ENCODE measurements around the gene CCDC71. TPM values are rescaled to one million over a fixed set of nuclear protein-coding genes. Genes with fewer than 3 reads are reported as not detected.

The CCDC71 gene
- total and polyA plus RNA-seq, 9 of the 15 experiments (the other 6 are each of a cell fraction or from before 2014, with no cell fraction given), result 0.13 to 19.3 (median 14.3) TPM

GRCh38 chr3:49165771-49166751, at the start of gene CCDC71 (continued):
- TF ChIP-seq, protein P1, sequence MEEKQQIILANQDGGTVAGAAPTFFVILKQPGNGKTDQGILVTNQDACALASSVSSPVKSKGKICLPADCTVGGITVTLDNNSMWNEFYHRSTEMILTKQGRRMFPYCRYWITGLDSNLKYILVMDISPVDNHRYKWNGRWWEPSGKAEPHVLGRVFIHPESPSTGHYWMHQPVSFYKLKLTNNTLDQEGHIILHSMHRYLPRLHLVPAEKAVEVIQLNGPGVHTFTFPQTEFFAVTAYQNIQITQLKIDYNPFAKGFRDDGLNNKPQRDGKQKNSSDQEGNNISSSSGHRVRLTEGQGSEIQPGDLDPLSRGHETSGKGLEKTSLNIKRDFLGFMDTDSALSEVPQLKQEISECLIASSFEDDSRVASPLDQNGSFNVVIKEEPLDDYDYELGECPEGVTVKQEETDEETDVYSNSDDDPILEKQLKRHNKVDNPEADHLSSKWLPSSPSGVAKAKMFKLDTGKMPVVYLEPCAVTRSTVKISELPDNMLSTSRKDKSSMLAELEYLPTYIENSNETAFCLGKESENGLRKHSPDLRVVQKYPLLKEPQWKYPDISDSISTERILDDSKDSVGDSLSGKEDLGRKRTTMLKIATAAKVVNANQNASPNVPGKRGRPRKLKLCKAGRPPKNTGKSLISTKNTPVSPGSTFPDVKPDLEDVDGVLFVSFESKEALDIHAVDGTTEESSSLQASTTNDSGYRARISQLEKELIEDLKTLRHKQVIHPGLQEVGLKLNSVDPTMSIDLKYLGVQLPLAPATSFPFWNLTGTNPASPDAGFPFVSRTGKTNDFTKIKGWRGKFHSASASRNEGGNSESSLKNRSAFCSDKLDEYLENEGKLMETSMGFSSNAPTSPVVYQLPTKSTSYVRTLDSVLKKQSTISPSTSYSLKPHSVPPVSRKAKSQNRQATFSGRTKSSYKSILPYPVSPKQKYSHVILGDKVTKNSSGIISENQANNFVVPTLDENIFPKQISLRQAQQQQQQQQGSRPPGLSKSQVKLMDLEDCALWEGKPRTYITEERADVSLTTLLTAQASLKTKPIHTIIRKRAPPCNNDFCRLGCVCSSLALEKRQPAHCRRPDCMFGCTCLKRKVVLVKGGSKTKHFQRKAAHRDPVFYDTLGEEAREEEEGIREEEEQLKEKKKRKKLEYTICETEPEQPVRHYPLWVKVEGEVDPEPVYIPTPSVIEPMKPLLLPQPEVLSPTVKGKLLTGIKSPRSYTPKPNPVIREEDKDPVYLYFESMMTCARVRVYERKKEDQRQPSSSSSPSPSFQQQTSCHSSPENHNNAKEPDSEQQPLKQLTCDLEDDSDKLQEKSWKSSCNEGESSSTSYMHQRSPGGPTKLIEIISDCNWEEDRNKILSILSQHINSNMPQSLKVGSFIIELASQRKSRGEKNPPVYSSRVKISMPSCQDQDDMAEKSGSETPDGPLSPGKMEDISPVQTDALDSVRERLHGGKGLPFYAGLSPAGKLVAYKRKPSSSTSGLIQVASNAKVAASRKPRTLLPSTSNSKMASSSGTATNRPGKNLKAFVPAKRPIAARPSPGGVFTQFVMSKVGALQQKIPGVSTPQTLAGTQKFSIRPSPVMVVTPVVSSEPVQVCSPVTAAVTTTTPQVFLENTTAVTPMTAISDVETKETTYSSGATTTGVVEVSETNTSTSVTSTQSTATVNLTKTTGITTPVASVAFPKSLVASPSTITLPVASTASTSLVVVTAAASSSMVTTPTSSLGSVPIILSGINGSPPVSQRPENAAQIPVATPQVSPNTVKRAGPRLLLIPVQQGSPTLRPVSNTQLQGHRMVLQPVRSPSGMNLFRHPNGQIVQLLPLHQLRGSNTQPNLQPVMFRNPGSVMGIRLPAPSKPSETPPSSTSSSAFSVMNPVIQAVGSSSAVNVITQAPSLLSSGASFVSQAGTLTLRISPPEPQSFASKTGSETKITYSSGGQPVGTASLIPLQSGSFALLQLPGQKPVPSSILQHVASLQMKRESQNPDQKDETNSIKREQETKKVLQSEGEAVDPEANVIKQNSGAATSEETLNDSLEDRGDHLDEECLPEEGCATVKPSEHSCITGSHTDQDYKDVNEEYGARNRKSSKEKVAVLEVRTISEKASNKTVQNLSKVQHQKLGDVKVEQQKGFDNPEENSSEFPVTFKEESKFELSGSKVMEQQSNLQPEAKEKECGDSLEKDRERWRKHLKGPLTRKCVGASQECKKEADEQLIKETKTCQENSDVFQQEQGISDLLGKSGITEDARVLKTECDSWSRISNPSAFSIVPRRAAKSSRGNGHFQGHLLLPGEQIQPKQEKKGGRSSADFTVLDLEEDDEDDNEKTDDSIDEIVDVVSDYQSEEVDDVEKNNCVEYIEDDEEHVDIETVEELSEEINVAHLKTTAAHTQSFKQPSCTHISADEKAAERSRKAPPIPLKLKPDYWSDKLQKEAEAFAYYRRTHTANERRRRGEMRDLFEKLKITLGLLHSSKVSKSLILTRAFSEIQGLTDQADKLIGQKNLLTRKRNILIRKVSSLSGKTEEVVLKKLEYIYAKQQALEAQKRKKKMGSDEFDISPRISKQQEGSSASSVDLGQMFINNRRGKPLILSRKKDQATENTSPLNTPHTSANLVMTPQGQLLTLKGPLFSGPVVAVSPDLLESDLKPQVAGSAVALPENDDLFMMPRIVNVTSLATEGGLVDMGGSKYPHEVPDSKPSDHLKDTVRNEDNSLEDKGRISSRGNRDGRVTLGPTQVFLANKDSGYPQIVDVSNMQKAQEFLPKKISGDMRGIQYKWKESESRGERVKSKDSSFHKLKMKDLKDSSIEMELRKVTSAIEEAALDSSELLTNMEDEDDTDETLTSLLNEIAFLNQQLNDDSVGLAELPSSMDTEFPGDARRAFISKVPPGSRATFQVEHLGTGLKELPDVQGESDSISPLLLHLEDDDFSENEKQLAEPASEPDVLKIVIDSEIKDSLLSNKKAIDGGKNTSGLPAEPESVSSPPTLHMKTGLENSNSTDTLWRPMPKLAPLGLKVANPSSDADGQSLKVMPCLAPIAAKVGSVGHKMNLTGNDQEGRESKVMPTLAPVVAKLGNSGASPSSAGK (IDR thresholded peaks at IDR 0.05), result peak; percentile 52; the same call in 1 of the 2 replicates
- peak; percentile 81 for TF ChIP-seq TAF1 (IDR thresholded peaks at IDR 0.05; ENCODE audit: control insufficient read depth, extremely low read depth, insufficient read depth, low read length, severe bottlenecking)
- peak; percentile 58; the same call in 1 of the 2 replicates for TF ChIP-seq ZBTB9 (CRISPR knock-in tag; IDR thresholded peaks at IDR 0.05)
- TF ChIP-seq ZNF3 (CRISPR knock-in tag; IDR thresholded peaks at IDR 0.05), result no peak
- no peak for TF ChIP-seq GABPB2 (CRISPR knock-in tag; conservative IDR thresholded peaks at IDR 0.05)
- TF ChIP-seq HDAC2 (IDR thresholded peaks at IDR 0.05), result 0 out of 2 replicates have a peak, but pooled peaks have one; percentile 23
- TF ChIP-seq NR2C1 (IDR thresholded peaks at IDR 0.05), result peak; percentile 98
- peak; percentile 99 for TF ChIP-seq NR2C1 (tag; IDR thresholded peaks at IDR 0.05)
- peak; percentile 65; the same call in 1 of the 2 replicates for TF ChIP-seq SIN3B (IDR thresholded peaks at IDR 0.05; ENCODE audit: low read depth)
- TF ChIP-seq HNRNPH1 (optimal IDR thresholded peaks at IDR 0.05; ENCODE audit: low read depth, low read length), result no peak
- peak; percentile 75 for TF ChIP-seq RBBP5 (IDR thresholded peaks at IDR 0.05; ENCODE audit: borderline replicate concordance, insufficient read depth, low read length, poor library complexity, severe bottlenecking)
- TF ChIP-seq ZNF436 (CRISPR knock-in tag; IDR thresholded peaks at IDR 0.05), result peak; percentile 93
- TF ChIP-seq ZNF274 (IDR thresholded peaks at IDR 0.05; ENCODE audit: borderline replicate concordance, low read depth, low read length), result no peak
